NCI-H128 (cell line): ENCODE measurements around the gene EPHA7.

Experiments used
- DNase-seq: peaks from one replicate; lab custom pipeline; 2025; ENCODE audit not compliant: unreplicated experiment; lab: John Stamatoyannopoulos, UW

Gene EPHA7

DNA sequence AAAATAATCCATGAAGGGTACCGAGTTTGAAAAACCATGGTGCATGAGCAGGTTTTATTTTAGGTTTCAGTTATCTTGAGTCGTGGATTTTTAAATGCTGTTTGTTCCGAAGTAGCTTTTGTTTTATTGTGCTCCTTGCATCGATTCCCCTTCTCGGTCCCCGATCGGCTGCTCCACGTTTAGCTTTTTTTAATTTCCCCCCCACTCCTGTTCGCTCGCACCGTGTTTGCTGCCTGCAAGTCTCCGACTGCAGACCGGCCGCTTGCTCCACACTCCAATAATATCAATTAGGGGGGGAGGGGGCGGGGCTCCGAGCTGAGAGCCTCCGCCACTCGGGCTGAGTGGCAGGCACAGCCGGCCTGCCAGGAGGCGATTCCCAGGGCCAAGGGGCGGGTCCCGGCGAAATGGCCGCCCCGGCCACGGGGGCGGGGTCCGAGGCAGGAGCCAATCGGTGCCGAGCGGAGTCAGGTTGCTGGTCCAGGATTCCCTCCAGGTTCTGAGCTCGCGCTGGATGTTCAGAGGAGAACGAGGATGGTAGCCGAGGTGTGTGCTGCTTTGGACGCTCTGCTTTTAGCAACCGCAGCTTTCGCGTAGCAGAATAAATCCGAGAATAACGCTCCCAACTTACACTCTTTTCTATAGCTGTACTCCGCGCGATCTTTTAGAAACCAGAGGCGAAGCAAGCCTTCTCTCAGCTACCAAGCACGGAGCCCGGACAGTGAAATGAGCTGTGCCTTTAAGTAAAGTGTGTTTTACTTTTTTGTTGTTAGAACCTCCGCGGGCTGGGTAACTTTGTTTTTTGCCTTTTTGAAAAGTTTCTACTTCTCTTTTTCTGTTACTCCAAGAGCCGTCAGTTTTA lies at the start of gene EPHA7:
EPHA7 (minus strand) TSS at position 256 of the 859 bp plus-strand sequence; CDS start at position 38, 218 bp downstream.
- peak; percentile 96 for DNase-seq

DNA sequence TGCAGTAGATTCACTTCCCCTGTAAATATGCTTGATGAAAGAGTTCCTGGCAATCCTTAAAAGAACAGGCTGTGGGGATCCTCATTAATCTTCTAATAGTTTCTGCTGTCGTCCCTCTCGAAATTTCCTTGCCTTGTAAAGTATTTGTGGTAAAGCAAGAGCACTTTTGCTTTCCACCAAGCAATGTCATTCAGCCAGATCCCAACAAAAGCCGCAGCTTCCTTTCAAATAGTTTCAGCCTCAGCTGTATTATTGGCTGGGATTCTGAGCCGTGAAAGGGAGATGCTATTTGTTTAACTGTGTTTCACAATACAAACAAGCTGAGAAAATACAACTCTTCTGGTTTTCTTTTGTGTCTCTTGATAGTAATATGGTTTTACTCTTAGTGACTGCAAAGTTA lies 48.9 kb upstream of the EPHA7 start:
- no peak for DNase-seq

DNA sequence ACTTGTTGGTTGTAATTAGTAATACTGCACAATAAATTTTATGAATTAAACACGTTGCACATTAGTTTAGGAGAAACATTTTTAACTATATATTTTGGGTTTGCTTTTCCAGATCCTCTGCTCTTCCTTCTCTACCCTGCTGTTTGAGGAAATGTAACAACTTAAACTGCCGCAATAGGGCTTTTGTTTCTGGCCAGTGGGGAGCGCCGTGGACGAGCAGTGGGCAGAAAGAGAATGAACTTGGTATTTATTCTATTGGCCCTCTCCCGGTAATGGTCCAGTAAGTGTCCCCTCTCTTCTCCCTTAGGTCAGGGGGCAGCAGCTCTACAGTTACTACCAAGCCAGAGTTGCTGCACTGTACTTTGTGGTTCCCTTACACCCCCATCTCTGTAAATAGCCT lies 35.2 kb upstream of the EPHA7 start:
- DNase-seq, result no peak

DNA sequence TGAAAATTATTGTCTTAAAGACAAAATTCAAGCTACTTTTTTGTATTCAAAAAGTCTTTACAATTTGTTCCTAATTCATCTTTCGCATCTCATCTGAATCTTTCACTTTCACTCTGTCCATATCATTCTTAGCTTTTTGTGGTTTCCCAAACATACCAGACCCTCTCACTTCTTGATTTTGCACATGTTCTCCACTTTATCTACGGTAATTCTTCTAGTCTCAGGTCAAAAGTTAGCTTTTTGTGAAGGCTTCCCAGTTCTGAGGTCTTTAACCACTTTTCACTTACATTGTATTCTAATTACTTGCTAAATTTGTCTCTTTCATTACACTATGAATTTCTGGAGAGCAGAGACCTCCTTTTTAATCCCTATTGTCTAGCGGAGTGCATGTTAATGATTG lies 34.6 kb upstream of the EPHA7 start:
- no peak for DNase-seq

DNA sequence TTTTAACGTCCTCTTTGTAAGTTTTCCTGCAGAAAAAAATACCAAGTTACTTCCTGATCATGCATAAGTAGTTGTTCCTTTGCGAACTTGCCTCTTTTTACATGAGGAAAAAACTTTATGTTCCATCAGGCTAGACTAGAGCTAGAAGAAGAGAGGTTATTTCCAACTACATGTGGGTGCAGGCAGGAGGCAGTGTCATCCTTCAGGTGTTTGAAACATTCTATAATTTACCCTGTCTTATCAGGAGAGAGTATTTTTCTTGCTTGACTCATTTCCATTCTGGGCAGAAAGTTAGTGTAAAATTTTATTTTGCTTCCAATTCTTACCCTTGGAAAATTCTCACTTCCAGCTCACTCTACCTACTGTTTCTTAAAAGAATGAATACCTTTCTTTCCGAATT lies 28.5 kb upstream of the EPHA7 start:
- DNase-seq, result no peak

DNA sequence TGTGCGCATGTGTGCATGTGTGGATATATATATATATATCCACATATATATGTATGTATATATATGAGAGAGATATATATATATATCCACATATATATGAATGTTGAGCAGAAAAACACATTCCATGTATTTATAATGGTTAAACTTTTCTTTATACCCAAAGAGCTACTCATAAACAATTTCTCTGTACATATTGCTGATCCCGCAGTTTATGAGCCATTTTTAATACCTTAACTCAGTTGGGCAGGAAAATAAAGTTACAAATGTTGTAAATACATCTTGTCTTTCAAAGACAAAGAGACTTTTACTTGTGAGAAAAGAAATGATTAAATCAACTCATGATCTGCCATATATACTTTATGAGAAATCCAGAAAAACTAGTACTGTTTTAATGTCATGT lies 18.1 kb upstream of the EPHA7 start:
- no peak for DNase-seq

DNA sequence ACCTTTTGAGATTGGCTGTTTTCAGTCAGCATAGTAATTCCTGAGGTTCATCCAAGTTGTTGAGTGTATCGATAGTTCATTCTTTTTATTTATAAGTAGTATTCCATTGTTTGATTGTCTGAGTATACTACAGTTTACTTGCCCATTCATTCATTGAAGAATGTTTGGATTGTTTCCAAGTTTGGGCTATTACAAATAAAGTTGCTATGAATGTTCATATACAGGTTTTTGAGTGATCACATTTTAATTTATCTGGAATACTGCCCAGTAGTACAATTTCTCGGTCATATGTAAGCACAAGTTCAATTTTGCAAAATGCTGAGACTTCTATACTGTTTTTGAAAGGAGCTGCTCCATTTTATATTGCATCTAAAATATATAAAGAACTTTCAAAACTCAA lies 14.2 kb upstream of the EPHA7 start:
- no peak for DNase-seq

DNA sequence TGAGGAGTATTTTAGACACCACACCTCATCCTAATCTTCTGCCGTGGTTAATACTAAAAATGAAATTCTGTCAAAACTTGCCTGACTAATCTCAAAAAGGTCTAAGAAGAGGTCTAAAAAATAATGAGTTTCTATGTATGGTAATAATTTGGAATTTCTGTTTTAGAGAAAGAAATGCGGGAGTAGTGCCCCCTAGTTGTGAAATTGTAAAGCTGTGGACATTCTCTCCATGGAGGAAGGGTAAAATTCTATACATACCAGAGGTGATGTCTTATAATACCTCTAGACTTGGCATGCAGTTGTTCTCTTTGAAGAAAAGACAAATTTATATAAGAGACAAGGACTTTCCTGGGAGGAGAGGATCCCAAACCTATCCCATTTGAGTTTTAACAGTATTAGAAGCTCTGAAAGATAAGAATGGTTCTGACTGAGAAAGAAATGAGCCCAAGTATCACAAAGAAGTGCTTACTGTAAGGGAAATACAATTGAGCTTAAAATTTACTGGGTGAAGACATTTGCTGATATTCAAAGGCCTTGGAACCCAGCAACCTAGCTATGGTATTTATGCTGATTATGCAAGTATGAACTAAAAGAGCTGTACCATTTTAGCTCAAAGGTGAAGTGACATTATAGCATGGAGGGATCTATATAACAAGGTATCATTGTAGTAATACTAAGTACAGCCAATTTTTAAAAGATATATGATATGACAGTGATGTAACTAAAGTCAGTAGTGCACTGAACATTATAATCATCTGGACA lies 5.1 kb upstream of the EPHA7 start:
- DNase-seq, result no peak

DNA sequence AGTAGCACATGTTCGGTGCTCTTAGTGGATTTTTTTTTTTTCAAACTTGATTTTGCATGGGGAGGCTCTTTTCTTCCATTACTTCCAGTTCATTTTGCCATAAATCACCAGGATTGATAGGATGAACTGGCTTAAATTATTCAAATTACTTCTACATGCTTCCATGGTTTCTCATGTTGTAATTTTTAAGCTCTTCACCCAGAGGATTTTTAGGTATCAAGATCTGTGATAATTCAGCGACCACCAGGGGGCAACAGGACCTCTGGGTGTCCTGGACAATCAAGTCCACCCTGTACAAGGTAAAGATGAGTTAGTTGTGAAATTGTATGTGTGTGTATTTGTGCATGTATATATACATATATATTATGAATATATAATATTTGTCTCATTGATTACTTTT lies 4.2 kb upstream of the EPHA7 start:
- DNase-seq, result peak; percentile 26

DNA sequence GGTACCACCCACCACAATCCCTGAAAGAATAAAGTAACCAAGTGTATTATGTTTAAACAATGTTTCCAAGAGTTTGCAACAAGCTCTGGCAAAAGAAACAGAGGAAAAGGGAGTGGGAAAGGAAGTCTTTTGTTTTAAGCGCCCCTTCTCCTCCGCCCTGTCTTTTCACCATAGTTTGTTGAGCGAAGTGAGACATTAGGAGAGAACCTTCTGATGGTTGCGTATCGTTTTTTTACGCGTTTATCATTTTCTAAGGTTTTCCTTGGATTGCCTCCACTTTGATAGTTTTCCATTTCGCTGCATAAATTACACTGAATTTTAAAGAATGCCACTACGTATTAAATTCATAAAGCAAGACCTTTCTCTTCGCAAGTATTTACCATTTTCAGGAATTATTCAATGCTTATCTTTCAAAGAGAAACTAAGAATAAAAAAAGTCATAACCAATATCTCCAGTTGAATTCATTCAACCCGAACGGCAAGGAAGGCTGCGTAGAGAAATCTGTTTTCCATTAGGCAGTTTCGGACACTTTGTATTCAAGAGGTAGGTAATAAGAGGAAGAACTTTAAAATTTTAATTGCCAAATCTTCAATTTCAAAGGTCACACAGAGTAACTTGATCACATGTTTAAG lies 920 bp upstream of the EPHA7 start:
- no peak for DNase-seq

DNA sequence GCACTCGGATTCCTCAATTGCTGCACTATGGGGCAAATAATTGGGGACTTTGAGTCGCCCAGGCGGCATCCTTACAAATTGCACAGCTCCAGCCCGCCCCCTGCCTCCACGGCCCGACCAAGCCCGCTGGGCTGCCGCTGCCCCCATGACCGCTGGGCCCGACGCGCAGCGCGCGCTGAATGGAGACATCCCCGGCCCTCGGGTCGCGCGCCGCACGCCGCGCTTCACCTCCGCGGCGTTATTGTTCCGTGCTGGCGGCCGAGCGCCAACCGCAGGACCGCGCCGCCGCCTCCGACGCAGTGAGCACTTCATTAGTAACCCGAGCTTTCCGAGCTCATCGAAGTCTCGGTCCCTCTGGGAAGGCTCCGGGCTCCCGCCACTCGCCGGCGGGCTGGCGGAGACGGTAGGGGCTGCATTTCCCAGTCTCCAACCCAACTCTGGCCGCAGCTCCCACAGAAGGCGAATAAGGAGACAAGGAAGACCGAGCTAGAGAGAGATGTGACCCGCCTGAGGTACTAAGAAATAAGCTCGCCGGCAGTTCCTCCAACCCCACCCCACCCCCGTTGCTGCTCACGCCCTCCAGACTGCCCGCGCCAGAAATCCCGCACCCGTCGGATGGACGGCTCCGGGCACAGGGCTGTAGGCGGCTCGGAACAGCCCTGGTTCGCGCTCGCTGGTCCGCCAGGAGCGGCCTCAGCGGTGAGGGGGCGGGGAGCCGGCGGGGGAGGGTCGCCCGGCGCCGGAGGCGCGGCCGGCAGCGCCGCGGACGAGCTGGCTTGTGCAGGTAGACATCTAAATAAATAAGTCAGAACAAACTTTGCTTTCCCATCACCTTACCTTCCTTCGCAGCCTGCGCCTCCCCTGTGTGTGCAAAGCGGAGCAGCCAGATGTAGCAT lies 703 bp downstream of the EPHA7 start:
- DNase-seq, result peak; percentile 22

DNA sequence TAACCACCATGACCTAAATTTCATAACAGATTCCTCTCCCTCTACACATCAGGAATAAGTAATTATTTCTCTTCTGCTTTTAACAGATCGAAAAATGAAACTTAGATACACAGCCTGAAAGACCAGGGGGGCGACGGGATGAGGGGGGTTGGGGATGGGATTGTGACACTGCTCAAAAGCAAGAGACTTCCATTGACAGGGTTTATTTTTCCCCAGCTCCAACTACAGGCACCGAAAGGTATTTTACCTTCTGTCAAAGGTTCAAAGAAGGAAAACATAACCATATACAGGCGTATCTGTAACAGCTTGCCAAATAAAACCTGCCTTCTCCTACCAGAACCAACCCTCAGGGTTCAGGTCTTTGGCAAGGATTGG lies 1.3 kb downstream of the EPHA7 start:
- DNase-seq, result no peak

DNA sequence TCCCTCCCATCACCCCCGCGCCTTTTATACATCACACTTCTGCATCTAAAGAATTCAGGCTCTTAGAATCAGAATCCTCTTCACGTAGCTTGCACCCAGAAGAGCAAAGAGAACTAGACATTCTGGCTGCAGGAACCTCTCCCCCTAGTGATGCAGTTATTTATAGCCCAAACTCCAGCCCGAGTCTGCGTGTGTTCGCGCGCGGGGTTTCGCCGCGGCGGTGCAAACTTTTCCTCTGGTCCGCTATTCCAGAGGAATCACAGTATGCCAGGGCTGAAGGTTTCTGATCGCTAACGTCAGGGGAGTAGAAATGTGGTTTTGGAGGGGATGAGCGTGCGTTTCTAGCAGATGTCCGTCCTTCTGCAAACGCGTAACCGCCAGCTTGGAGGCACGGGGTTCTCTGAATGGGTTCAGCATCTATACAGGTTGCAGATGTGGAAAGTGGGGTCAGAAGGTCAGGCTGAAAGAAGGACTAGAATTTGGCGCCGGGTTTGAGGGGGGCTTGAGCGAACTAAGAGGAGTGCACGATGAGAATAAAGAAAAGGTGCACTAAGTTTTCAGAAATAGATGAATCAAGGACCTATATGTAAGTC lies 1.8 kb downstream of the EPHA7 start:
- DNase-seq, result no peak

DNA sequence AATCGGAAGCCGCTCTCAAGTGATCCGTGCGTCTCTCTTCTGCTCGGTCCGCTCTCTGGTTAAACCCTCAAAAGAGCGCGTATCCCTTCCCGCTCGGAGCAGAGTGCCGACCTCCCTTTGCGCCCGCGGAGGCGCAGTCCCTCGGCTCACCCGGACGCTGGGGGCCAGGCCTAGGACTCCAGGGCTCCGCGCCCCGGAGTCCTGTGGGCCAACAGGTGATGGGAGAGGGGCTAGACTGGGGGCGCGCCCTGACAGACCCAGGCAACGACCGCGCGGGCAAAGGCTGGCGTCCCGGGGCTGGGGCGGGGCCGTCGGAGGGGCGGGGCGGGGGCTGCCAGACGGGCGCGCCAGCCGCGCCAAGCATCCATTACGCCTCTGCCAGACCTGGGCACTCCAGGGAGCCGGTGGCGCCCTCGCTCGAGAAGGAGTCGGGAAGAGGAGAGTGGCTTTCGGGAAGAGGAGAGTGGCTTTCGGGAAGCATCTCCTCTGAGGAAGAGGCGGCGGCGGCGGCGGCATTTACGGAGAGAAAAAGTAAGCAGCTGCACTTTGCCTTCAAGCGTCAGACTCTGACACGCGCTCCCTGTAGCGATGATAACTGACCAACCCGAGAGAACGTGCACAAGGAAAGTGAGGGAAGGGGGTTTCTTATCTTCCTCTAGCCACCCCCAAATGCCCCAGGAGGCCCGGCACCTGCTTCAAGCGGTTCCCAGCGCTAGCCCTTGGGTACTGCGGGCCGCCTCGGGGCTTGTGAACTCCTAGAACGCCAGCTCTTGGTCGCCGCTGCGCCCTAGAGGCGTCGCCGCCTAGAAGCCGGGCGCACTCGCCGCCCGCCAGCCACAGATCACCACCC lies 2.6 kb downstream of the EPHA7 start:
- DNase-seq, result peak; percentile 61

DNA sequence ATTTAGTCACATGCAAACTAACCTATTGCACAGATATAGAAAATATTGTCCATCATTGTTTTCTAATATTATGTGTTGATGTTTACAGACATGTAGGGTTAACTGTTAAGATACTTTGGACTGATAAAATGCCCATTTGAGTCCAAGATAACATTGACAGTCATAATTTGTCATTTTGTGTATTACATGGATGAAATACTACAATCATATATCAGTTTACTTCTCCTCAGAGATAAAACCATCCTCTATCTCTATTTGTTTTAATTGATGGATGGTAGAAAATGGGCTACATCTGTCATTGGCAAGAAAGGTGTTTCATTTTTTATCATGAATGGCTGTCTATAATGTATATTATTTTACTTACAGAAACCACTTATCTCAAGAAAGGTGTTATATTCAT lies 6.2 kb downstream of the EPHA7 start:
- DNase-seq, result no peak

DNA sequence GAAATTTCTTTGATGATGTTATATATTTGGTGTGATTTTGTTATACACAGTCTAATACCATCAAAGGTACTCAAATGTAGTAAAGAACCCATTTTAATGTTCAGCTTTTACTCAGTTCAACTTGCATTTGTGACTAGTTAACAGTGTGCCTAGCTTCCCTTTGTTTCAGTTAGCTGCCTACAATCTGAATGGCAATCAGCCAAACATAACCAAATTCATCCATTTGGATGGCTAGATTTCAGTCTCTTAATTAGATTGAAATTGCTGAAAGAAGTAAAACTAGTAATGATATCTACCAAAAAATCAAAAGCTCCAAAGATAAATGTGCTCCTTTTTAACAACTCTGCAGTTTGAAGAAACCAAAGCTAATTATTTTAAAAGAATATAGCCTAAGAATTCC lies 6.9 kb downstream of the EPHA7 start:
- no peak for DNase-seq

DNA sequence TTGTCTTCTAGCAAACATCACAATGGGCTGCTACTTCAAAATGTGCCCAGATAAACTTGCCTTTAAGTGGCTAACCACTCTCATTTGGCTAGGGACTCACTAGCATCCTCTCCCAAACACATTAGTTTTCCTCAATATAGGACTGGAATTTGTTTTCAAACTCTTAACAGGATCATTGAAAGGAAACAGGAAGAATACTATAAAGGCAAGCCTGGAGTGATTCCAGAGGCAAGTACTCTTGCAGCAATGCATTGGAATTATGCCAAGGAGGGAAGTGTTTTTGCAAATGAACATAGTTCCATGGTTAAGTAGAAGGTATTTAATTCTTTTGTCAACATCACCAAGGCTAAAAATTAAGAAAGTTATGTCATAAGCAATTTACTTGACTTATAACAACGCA lies 12.2 kb downstream of the EPHA7 start:
- DNase-seq, result peak; percentile 63

DNA sequence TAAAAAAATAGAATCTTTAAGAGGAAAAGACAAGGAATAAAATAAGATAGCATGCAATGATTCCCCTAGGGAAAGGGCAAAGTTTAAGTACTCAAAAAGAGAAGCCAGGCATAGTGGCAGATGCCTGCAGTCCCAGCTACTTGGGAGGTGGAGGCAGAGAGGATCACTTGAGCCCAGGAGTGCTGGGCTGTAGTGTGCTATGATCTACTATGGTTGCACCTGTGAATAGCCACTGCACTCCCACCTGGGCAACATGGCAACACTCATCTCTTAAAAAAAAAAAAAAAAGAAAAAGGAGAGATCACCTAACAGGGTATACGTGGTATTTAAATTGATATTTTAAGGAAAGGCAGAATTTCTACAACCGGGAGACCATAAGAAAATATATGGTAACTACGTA lies 16.0 kb downstream of the EPHA7 start:
- DNase-seq, result no peak

DNA sequence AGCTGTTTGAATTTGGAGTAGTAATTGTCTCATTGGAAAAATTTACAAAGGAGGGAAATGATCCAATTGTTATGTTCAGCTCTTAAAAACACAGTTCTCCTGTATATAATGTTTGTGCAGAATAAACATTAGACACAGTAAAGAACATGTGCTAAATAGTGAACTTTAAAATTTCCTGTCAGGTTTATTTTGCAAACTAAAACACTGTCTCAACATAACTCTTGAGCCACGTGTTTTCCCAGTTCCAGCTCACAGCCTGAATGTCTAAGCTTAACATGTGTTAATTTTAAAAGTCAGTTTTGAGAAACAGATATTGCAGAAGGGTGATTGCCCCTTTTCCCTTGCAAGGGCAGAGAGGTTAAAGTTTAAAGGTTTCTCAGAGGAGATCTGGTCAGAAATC lies 20.6 kb downstream of the EPHA7 start:
- no peak for DNase-seq

DNA sequence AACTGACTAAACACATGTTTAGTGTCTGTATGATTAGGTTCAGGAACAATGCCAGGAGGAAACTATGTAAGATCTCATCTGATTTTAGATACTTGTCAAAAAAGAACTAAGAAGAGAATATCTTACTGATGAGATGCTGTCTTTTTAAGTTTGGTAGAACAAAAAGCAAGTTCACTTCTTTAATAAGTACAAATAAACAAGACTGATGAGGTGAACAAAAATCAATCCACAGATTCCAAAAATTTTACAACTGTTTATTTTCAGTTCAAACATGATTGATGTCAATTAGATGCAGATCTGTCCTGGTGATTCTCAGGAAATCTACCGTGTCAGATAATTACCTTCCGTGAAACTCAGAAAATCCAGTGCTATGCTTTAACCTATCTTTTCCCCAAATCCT lies 24.9 kb downstream of the EPHA7 start:
- no peak for DNase-seq
